GM12878 (cell line): ENCODE measurements around the gene TRPC5OS. TPM values are rescaled to one million over a fixed set of nuclear protein-coding genes. Genes with fewer than 3 reads are reported as not detected.

ENCODE experiments used
- ATAC-seq: fragments of 200-7000 bp; cut with Tn5 transposase; 3 replicates; pipeline ENCODE4 v1.9.1; 2020; ENCODE audit warnings: mild to moderate bottlenecking, moderate library complexity
- BruUV-seq: library from RNA; stranded (reverse); fragments of 400-500 nt; replicated peaks from 2 replicates; lab custom pipeline; 2021; lab: Mats Ljungman, UMichigan
- CTCF ChIA-PET: fragments of 300-600 bp; sonication (Branson Sonifier 250); formaldehyde crosslinking; extraction: SDS; loops from one replicate; lab custom pipeline; 2021; ENCODE audit warnings: inconsistent platforms; lab: Yijun Ruan, JAX
- POLR2A ChIA-PET: fragments of 350-600 bp; formaldehyde crosslinking; extraction: SDS; loops from one replicate; lab custom pipeline; 2021; ENCODE audit warnings: inconsistent platforms; lab: Charles Lee
- RAD21 ChIA-PET: fragments of 300-600 bp; sonication (Branson Sonifier 250); formaldehyde crosslinking; loops from one replicate; lab custom pipeline; 2023; ENCODE audit warnings: antibody characterized with exemption; ENCODE audit not compliant: unreplicated experiment; lab: Charles Lee
- SMC1A ChIA-PET: fragments of 300-600 bp; sonication (Branson Sonifier 250); formaldehyde crosslinking; loops from one replicate; lab custom pipeline; 2023; ENCODE audit not compliant: unreplicated experiment, uncharacterized antibody; lab: Charles Lee
- DNase-seq: peaks from one replicate; pipeline ENCODE4 v3.0.0-alpha.2; 2011; ENCODE audit warnings: low read depth, low spot score
- FAIRE-seq: peaks from 3 replicates; lab custom pipeline; 2011; peaks lifted over from hg19 to GRCh38; lab: Jason Lieb, UNC
- H2AFZ ChIP-seq: 2 replicates; pipeline ENCODE4 v1.6.0; 2011; ENCODE audit warnings: low read depth, low read length, control low read depth; ENCODE audit not compliant: control insufficient read depth
- H3K27ac ChIP-seq: 2 replicates; pipeline ENCODE4 v1.5.1; 2011; ENCODE audit warnings: control low read depth; ENCODE audit not compliant: control insufficient read depth, insufficient read depth
- H3K27me3 ChIP-seq, 2 experiments: replicated peaks in 1 of 2; 2 replicates each; pipeline versions ENCODE4 v1.6.0 to v1.6.1; 2011; ENCODE audit warnings: low read length in 1 of 2; ENCODE audit not compliant: control insufficient read depth in 2 of 2, insufficient read depth in 2 of 2
- H3K36me3 ChIP-seq, 2 experiments: 2 replicates each; pipeline ENCODE4 v1.5.1; 2011; ENCODE audit warnings: low read length in 1 of 2; ENCODE audit not compliant: control insufficient read depth in 2 of 2, insufficient read depth in 2 of 2
- H3K4me1 ChIP-seq: 2 replicates; pipeline ENCODE4 v1.6.1; 2011; ENCODE audit warnings: mild to moderate bottlenecking, low read length, moderate library complexity, mixed read lengths; ENCODE audit not compliant: control insufficient read depth, insufficient read depth
- H3K4me2 ChIP-seq: 2 replicates; pipeline ENCODE4 v1.6.0; 2011; ENCODE audit warnings: control low read depth; ENCODE audit not compliant: control insufficient read depth, insufficient read depth
- H3K4me3 ChIP-seq: fragments of 200-600 bp; sonication (generic); 2 replicates; pipeline ENCODE4 v1.5.1; 2016
- H3K79me2 ChIP-seq: 2 replicates; pipeline ENCODE4 v1.6.0; 2011; ENCODE audit warnings: low read length; ENCODE audit not compliant: control insufficient read depth, insufficient read depth
- H3K9ac ChIP-seq: 2 replicates; pipeline ENCODE4 v1.8.0; 2011; ENCODE audit warnings: low read length, control low read depth, mixed read lengths; ENCODE audit not compliant: control insufficient read depth, insufficient read depth
- H3K9me3 ChIP-seq: replicated peaks from 3 replicates; pipeline ENCODE4 v1.5.1; 2011; ENCODE audit warnings: mild to moderate bottlenecking, low read length; ENCODE audit not compliant: control insufficient read depth, insufficient read depth
- H4K20me1 ChIP-seq: 2 replicates; pipeline ENCODE4 v1.6.0; 2011; ENCODE audit not compliant: control insufficient read depth, insufficient read depth
- DPF2 ChIP-seq: fragments of 450-650 bp; IDR thresholded peaks from 2 replicates; pipeline ENCODE4 v1.6.1; 2017; ENCODE audit warnings: mild to moderate bottlenecking
- EGR1 ChIP-seq, 2 experiments: IDR thresholded peaks; 1 replicate in 1 of 2; 2 replicates in 1 of 2; pipeline ENCODE4 v1.6.1; 2011 to 2012; ENCODE audit warnings: low read depth in 2 of 2, low read length in 2 of 2, borderline replicate concordance in 1 of 2, mild to moderate bottlenecking in 1 of 2, moderate library complexity in 1 of 2
- KLF5 ChIP-seq: fragments of 450-650 bp; IDR thresholded peaks from 2 replicates; pipeline ENCODE4 v1.6.1; 2014; ENCODE audit warnings: mild to moderate bottlenecking; ENCODE audit not compliant: partially characterized antibody
- NR2C2 ChIP-seq: IDR thresholded peaks from 2 replicates; pipeline ENCODE4 v1.6.1; 2011; ENCODE audit warnings: borderline replicate concordance, low read depth; ENCODE audit not compliant: control insufficient read depth, insufficient read length
- POU2F2 ChIP-seq: IDR thresholded peaks from 3 replicates; pipeline ENCODE4 v1.6.1; 2011; ENCODE audit warnings: low read depth, mild to moderate bottlenecking, low read length, borderline replicate concordance
- SIN3A ChIP-seq: IDR thresholded peaks from 2 replicates; pipeline ENCODE4 v1.6.1; 2012; ENCODE audit warnings: low read depth, low read length, improper control_type of control experiment
- TCF7 ChIP-seq: IDR thresholded peaks from 2 replicates; pipeline ENCODE4 v1.6.1; 2014; ENCODE audit warnings: antibody characterized with exemption, borderline replicate concordance
- WGBS: methylation state at CpG from one replicate; pipeline ENCODE4 v1.1.6; 2016; ENCODE audit warnings: low lambda C conversion rate; ENCODE audit not compliant: insufficient replicate concordance, insufficient coverage; ENCODE audit errors: missing lambda C conversion rate; 5-methylcytosine and 5-hydroxymethylcytosine counted together
- in situ Hi-C: fragments of 300-500 bp; cut with MboI; formaldehyde crosslinking; loops from 9 replicates; pipeline ENCODE4 v1.14.3; 2018; ENCODE audit warnings: mixed read lengths
- intact Hi-C: fragments of 100-400 bp; cut with micrococcal nuclease; formaldehyde crosslinking; loops from one replicate; pipeline ENCODE4 v1.14.2; 2022; ENCODE audit not compliant: unreplicated experiment
- polyA plus RNA-seq, 11 experiments: library from polyadenylated mRNA; depleted of rRNA in 4 of 11; unstranded in 6 of 11; stranded (reverse) in 5 of 11; fragments of >200 nt; fragmentation: Nextera tagmentation in 4 of 11; fragmentation: Illumina TruSeq in 1 of 11; extraction: Ambion mirVana in 4 of 11; extraction: Trizol in 1 of 11; gene quantifications; 1 replicate in 1 of 11; 2 replicates in 10 of 11; pipeline versions ENCODE4 v1.2.1 to v1.2.3, GENCODE V29; 2011 to 2016; ENCODE audit warnings: inconsistent platforms in 2 of 11, missing spikeins in 2 of 11, low read depth in 1 of 11
- total RNA-seq, 4 experiments: library from RNA; depleted of rRNA in 3 of 4; stranded (reverse); fragments of >200 nt in 3 of 4; fragmentation: Illumina TruSeq in 1 of 4; extraction: Trizol in 1 of 4; gene quantifications; 2 replicates each; pipeline versions ENCODE4 v1.2.1 to v1.2.3, GENCODE V29; 2013 to 2021
- TF ChIP-seq, protein P1 (sequence below): fragments of 450-650 bp; formaldehyde crosslinking; IDR thresholded peaks from 2 replicates; pipeline ENCODE4 v1.4.0; 2020; ENCODE audit warnings: mild to moderate bottlenecking, moderate library complexity
- TF ChIP-seq, protein P2 (sequence below): IDR thresholded peaks from 2 replicates; pipeline ENCODE4 v1.6.1; 2011; ENCODE audit warnings: low read depth, mild to moderate bottlenecking, low read length, moderate library complexity, borderline replicate concordance; ENCODE audit errors: extremely low read depth

TRPC5OS gene
- total and polyA plus RNA-seq, 10 of the 15 experiments (the other 5 are each of a cell fraction or from before 2014, with no cell fraction given): 0.06 to 0.40 (median 0.10) TPM; not detected in 4

DNA sequence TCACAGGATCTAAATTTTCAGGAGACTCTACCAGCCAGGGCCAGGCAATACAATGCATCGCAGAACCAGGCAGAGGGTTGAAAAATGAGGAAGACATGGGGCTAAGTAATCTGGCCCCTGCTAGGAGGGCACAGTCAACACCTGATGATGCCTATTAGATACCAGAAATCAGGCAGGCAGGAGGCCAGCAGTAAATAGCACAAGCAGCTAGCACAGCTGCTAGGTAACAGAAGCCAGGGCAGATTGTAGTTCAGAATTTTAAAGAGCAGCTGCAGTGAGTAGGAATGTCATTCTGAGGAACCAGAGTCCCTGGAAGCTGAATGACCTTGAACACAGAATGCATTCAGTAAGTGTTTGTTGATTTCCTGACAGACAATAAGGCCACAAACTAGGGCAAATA, 38.8 kb upstream of the TRPC5OS start:
- no TSS peak for BruUV-seq
- ChIA-PET RAD21 (no interaction called here), CTCF (interaction anchor here (1.4 kb wide), 1 partner anchor 32 kb away, joined by 3 read pairs; no protein-coding TSS in a partner anchor), POLR2A (no interaction called here), SMC1A (no interaction called here)
- H3K36me3 ChIP-seq: no peaks in the 10 kb centered on the region
- ATAC-seq (no peak), FAIRE-seq (no peak), DNase-seq (no peak)
- H3K4me3 ChIP-seq: no peak overlapping the region
- no peaks in the 10 kb centered on the region for H3K79me2 ChIP-seq
- no peak overlapping the region for H3K9ac ChIP-seq
- H4K20me1 ChIP-seq: no peaks in the 10 kb centered on the region
- no peak overlapping the region for H2AFZ ChIP-seq
- H3K27me3 ChIP-seq: no peaks in the 10 kb centered on the region; a peak in 1 of 4 replicates
- H3K4me2 ChIP-seq: no peak overlapping the region
- H3K27ac ChIP-seq: no peak overlapping the region
- H3K4me1 ChIP-seq: no peaks in the 10 kb centered on the region
- TF ChIP-seq KLF5 (no peak), TCF7 (no peak), POU2F2 (no peak), SIN3A (no peak), DPF2 (no peak), EGR1 (IDR thresholded peaks at IDR 0.05; ENCODE audit: borderline replicate concordance in 1 of 2, low read depth in 2 of 2, low read length in 2 of 2) (no peak), NR2C2 (no peak)
- TF ChIP-seq, protein P1, sequence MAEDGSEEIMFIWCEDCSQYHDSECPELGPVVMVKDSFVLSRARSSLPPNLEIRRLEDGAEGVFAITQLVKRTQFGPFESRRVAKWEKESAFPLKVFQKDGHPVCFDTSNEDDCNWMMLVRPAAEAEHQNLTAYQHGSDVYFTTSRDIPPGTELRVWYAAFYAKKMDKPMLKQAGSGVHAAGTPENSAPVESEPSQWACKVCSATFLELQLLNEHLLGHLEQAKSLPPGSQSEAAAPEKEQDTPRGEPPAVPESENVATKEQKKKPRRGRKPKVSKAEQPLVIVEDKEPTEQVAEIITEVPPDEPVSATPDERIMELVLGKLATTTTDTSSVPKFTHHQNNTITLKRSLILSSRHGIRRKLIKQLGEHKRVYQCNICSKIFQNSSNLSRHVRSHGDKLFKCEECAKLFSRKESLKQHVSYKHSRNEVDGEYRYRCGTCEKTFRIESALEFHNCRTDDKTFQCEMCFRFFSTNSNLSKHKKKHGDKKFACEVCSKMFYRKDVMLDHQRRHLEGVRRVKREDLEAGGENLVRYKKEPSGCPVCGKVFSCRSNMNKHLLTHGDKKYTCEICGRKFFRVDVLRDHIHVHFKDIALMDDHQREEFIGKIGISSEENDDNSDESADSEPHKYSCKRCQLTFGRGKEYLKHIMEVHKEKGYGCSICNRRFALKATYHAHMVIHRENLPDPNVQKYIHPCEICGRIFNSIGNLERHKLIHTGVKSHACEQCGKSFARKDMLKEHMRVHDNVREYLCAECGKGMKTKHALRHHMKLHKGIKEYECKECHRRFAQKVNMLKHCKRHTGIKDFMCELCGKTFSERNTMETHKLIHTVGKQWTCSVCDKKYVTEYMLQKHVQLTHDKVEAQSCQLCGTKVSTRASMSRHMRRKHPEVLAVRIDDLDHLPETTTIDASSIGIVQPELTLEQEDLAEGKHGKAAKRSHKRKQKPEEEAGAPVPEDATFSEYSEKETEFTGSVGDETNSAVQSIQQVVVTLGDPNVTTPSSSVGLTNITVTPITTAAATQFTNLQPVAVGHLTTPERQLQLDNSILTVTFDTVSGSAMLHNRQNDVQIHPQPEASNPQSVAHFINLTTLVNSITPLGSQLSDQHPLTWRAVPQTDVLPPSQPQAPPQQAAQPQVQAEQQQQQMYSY: no peak
- TF ChIP-seq, protein P2, sequence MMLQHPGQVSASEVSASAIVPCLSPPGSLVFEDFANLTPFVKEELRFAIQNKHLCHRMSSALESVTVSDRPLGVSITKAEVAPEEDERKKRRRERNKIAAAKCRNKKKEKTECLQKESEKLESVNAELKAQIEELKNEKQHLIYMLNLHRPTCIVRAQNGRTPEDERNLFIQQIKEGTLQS: no peak
- intact Hi-C loops: no loop called here
- no peaks in the 10 kb centered on the region for H3K9me3 ChIP-seq
- in situ Hi-C loops: no loop called here
- 0% methylated on average over 1 of the region's 1 CpG for WGBS
